ENCODE measurements around the gene SLC36A4.

- TF ChIP-seq EZH2phosphoT487 (IDR thresholded peaks at IDR 0.05) (no peak), EZH2 (IDR thresholded peaks at IDR 0.05) (no peak)
Measured at GRCh38 chr11:93229876-93230275, 32.1 kb upstream of the SLC36A4 start.
